DOHH2 (cell line): Measurements from ENCODE around the gene DESI2.

ENCODE experiments used
- H3F3A ChIP-seq: fragments of 200-600 bp; sonication (generic), shearing (Covaris generic); 2 replicates; pipeline ENCODE4 v1.6.0; 2016; ENCODE audit warnings: antibody characterized with exemption, mild to moderate bottlenecking; ENCODE audit not compliant: control insufficient read depth, insufficient read depth
- H3K27ac ChIP-seq: fragments of 200-600 bp; sonication (generic); 2 replicates; pipeline ENCODE4 v1.5.1; 2014; ENCODE audit warnings: low read depth, mild to moderate bottlenecking, low read length, moderate library complexity
- H3K27me3 ChIP-seq: fragments of 200-600 bp; sonication (generic); 2 replicates; pipeline ENCODE4 v1.6.1; 2014; ENCODE audit warnings: mild to moderate bottlenecking, low read length, mixed read lengths; ENCODE audit not compliant: control insufficient read depth
- H3K36me3 ChIP-seq: fragments of 200-600 bp; sonication (generic); 2 replicates; pipeline ENCODE4 v1.6.1; 2014; ENCODE audit warnings: mild to moderate bottlenecking, low read length, moderate library complexity, mixed read lengths; ENCODE audit not compliant: control insufficient read depth
- H3K4me1 ChIP-seq: fragments of 200-600 bp; sonication (generic); 2 replicates; pipeline ENCODE4 v1.6.1; 2014; ENCODE audit warnings: mild to moderate bottlenecking, low read length, mixed read lengths; ENCODE audit not compliant: control insufficient read depth
- H3K4me2 ChIP-seq: fragments of 200-600 bp; sonication (generic); 2 replicates; pipeline ENCODE4 v1.6.0; 2014; ENCODE audit warnings: mild to moderate bottlenecking, low read length, moderate library complexity
- H3K4me3 ChIP-seq: fragments of 200-600 bp; sonication (generic); 2 replicates; pipeline ENCODE4 v1.5.1; 2014; ENCODE audit warnings: mild to moderate bottlenecking, low read length, mixed read lengths
- H3K79me2 ChIP-seq: fragments of 200-600 bp; sonication (generic); 2 replicates; pipeline ENCODE4 v1.6.1; 2014; ENCODE audit warnings: mild to moderate bottlenecking, low read length, mixed read lengths; ENCODE audit not compliant: control insufficient read depth
- H3K9me2 ChIP-seq: fragments of 200-600 bp; sonication (generic); replicated peaks from 2 replicates; pipeline ENCODE4 v1.6.1; 2014; ENCODE audit warnings: mild to moderate bottlenecking, low read length, mixed read lengths; ENCODE audit not compliant: control insufficient read depth
- H3K9me3 ChIP-seq: fragments of 200-600 bp; sonication (generic); 2 replicates; pipeline ENCODE4 v1.6.1; 2014; ENCODE audit warnings: antibody characterized with exemption, low read length, mixed read lengths; ENCODE audit not compliant: control insufficient read depth, insufficient read depth
- H4K20me1 ChIP-seq: fragments of 200-600 bp; sonication (generic); 2 replicates; pipeline ENCODE4 v1.6.0; 2014; ENCODE audit warnings: low read depth, mild to moderate bottlenecking, antibody characterized with exemption, low read length, moderate library complexity; ENCODE audit not compliant: control insufficient read depth, insufficient read depth
- CTCF ChIP-seq: fragments of 200-600 bp; sonication (generic); IDR thresholded peaks from one replicate; pipeline ENCODE4 v1.5.1; 2014; ENCODE audit warnings: antibody characterized with exemption, mild to moderate bottlenecking, low read depth, low read length; ENCODE audit not compliant: poor library complexity, severe bottlenecking
- EZH2phosphoT487 ChIP-seq: fragments of 200-600 bp; sonication (generic); IDR thresholded peaks from 2 replicates; pipeline ENCODE4 v1.6.1; 2017; ENCODE audit warnings: borderline replicate concordance, mild to moderate bottlenecking, antibody characterized with exemption, low read length, moderate library complexity, mixed read lengths

DESI2 gene

DNA sequence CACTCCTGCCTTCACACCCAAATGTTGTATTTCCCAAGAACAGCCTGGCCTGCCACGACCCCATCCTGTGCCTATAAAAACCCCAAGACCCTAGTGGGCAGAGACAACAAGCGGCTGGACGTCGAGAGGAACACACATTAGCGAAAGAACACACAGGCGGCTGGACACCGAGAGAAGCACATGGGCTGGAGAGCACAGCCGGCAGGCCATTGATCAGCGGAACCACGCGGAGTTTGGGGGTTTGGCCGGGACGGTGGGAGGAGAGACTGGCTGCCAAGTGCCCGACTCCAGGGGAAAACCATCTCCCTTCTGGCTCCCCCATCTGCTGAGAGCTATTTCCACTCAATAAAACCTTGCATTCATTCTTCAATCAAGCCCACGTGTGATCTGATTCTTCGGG, 10.4 kb upstream of the DESI2 start:
- no peak overlapping the region for H3K4me3 ChIP-seq
- H3K36me3 ChIP-seq: no peaks in the 10 kb centered on the region
- peaks cover 6% of the 10 kb centered on the region; the same call in 1 of the 2 replicates for H3K27me3 ChIP-seq
- TF ChIP-seq CTCF: no peak
- no peak for TF ChIP-seq EZH2phosphoT487
- H3K79me2 ChIP-seq: no peaks in the 10 kb centered on the region
- H3F3A ChIP-seq: no peaks in the 10 kb centered on the region
- no peaks in the 10 kb centered on the region for H4K20me1 ChIP-seq
- H3K9me2 ChIP-seq: no peaks in the 10 kb centered on the region
- no peaks in the 10 kb centered on the region for H3K4me1 ChIP-seq
- no peak overlapping the region for H3K4me2 ChIP-seq
- H3K9me3 ChIP-seq: no peaks in the 10 kb centered on the region
- no peak overlapping the region for H3K27ac ChIP-seq

- Histone ChIP-seq H3K36me3 (no peaks in the 10 kb centered on the region), H3K4me1 (no peaks in the 10 kb centered on the region), H3K9me3 (no peaks in the 10 kb centered on the region), H3K9me2 (no peaks in the 10 kb centered on the region), H3K4me2 (no peak overlapping the region), H4K20me1 (no peaks in the 10 kb centered on the region), H3K27me3 (peaks cover 6% of the 10 kb centered on the region; the same call in 1 of the 2 replicates), H3F3A (no peaks in the 10 kb centered on the region), H3K79me2 (no peaks in the 10 kb centered on the region), H3K27ac (no peak overlapping the region), H3K4me3 (no peak overlapping the region)
- no peak for TF ChIP-seq EZH2phosphoT487
- no peak for TF ChIP-seq CTCF
Observed at GRCh38 chr1:244642988-244643387, 9.9 kb upstream of the DESI2 start.

GRCh38 chr1:244645414-244645813, 7.5 kb upstream of the DESI2 start:
- H3K36me3 ChIP-seq: no peaks in the 10 kb centered on the region
- H3K4me1 ChIP-seq: no peaks in the 10 kb centered on the region
- H3K27me3 ChIP-seq: peaks cover 3% of the 10 kb centered on the region; the same call in 1 of the 2 replicates
- no peaks in the 10 kb centered on the region for H3F3A ChIP-seq
- no peak overlapping the region for H3K4me3 ChIP-seq
- TF ChIP-seq EZH2phosphoT487 (no peak), CTCF (no peak)
- no peak overlapping the region for H3K27ac ChIP-seq
- no peaks in the 10 kb centered on the region for H3K9me2 ChIP-seq
- H3K79me2 ChIP-seq: no peaks in the 10 kb centered on the region
- H4K20me1 ChIP-seq: no peaks in the 10 kb centered on the region
- H3K9me3 ChIP-seq: no peaks in the 10 kb centered on the region
- no peak overlapping the region for H3K4me2 ChIP-seq
